Lower lobe of right lung (tissue), 2 donors: ENCODE results near the gene CLASP1. TPM values are rescaled to one million over a fixed set of nuclear protein-coding genes. Genes with fewer than 3 reads are reported as not detected.
"Not testable (repeated sequence)": the region's sequence is repeated elsewhere in the genome, so short reads cannot be mapped to it uniquely, and the experiment has no call there.

ENCODE experiments used
- ATAC-seq, 2 donors: fragments of 200-7000 bp; cut with Tn5 transposase; one replicate each; pipeline ENCODE4 v1.9.1; 2020 to 2022; ENCODE audit warnings: mild to moderate bottlenecking in 2 of 2, moderate library complexity in 2 of 2
- DNase-seq: peaks from one replicate; pipeline ENCODE4 v3.0.0-alpha.2; 2020
- H3K27ac ChIP-seq: fragments of 200-600 bp; one replicate; pipeline ENCODE4 v1.8.0; 2022
- H3K27me3 ChIP-seq: fragments of 200-600 bp; one replicate; pipeline ENCODE4 v1.8.0; 2022; ENCODE audit warnings: low read depth
- H3K36me3 ChIP-seq: fragments of 200-600 bp; one replicate; pipeline ENCODE4 v1.8.0; 2022; ENCODE audit warnings: mild to moderate bottlenecking
- H3K4me1 ChIP-seq: fragments of 200-600 bp; one replicate; pipeline ENCODE4 v1.8.0; 2022
- H3K4me3 ChIP-seq: fragments of 200-600 bp; one replicate; pipeline ENCODE4 v1.8.0; 2022; ENCODE audit warnings: mild to moderate bottlenecking
- H3K9me3 ChIP-seq: fragments of 200-600 bp; one replicate; pipeline ENCODE4 v1.8.0; 2022
- CTCF ChIP-seq: fragments of 200-600 bp; IDR thresholded peaks from one replicate; pipeline ENCODE4 v1.8.0; 2022; ENCODE audit warnings: antibody characterized with exemption, mild to moderate bottlenecking
- intact Hi-C: fragments of 100-400 bp; cut with DNase I; formaldehyde crosslinking; loops from one replicate; pipeline ENCODE4 v1.11.0; 2022
- total RNA-seq: library from RNA; stranded (reverse); fragmentation: NEBNext Ultra II Directional; extraction: Animal tissue kit (Norgen Biotek cat#: 25700); gene quantifications from one replicate; pipeline ENCODE4 v1.2.1, GENCODE V29; 2021
- donor health status: DM: no; HTN: yes; CAD: no; lungs with severe emphysema.

CLASP1 gene
- total RNA-seq, 1 donor from 2014 or later: 45.8 TPM

GRCh38 chr2:121386102-121386501, 263.2 kb downstream of the CLASP1 start:
- intact Hi-C loops: no loop called here
- Histone ChIP-seq H3K27me3 (no peaks in the 10 kb centered on the region), H3K9me3 (no peaks in the 10 kb centered on the region), H3K4me3 (no peak overlapping the region), H3K36me3 (peaks cover 73% of the 10 kb centered on the region), H3K4me1 (no peaks in the 10 kb centered on the region), H3K27ac (no peak overlapping the region)
- ATAC-seq: no peak
- DNase-seq: no peak
- no peak for TF ChIP-seq CTCF

- TF ChIP-seq CTCF: no peak
- no peaks in the 10 kb centered on the region for H3K4me1 ChIP-seq
- H3K27ac ChIP-seq: no peak overlapping the region
- H3K27me3 ChIP-seq: no peaks in the 10 kb centered on the region
- peaks cover 91% of the 10 kb centered on the region for H3K36me3 ChIP-seq
- DNase-seq (no peak), ATAC-seq (no peak)
- intact Hi-C loops: no loop called here
- H3K9me3 ChIP-seq: no peaks in the 10 kb centered on the region
- H3K4me3 ChIP-seq: no peak overlapping the region
Observed at GRCh38 chr2:121382744-121383143, 266.5 kb downstream of the CLASP1 start.

- peaks cover 87% of the 10 kb centered on the region for H3K36me3 ChIP-seq
- no peak for TF ChIP-seq CTCF
- no peak for ATAC-seq
Observed at GRCh38 chr2:121377646-121378045, 271.6 kb downstream of the CLASP1 start.

GRCh38 chr2:121376535-121377250, 272.6 kb downstream of the CLASP1 start:
- no peak for TF ChIP-seq CTCF
- no peaks in the 10 kb centered on the region for H3K4me1 ChIP-seq
- DNase-seq (no peak), ATAC-seq (no peak)
- H3K4me3 ChIP-seq: no peak overlapping the region
- H3K27me3 ChIP-seq: no peaks in the 10 kb centered on the region
- intact Hi-C loops: no loop called here
- H3K9me3 ChIP-seq: no peaks in the 10 kb centered on the region
- peaks cover 87% of the 10 kb centered on the region for H3K36me3 ChIP-seq
- no peak overlapping the region for H3K27ac ChIP-seq

More at GRCh38 chr2:121377646-121378045, 271.6 kb downstream of the CLASP1 start:
- intact Hi-C loops: no loop called here
- DNase-seq: no peak
- Histone ChIP-seq H3K4me1 (no peaks in the 10 kb centered on the region), H3K9me3 (no peaks in the 10 kb centered on the region), H3K27me3 (no peaks in the 10 kb centered on the region), H3K27ac (no peak overlapping the region), H3K4me3 (no peak overlapping the region)

GRCh38 chr2:121375621-121376159, 273.6 kb downstream of the CLASP1 start:
- Histone ChIP-seq H3K4me3 (no peak overlapping the region), H3K9me3 (no peaks in the 10 kb centered on the region), H3K36me3 (peaks cover 82% of the 10 kb centered on the region), H3K27ac (no peak overlapping the region), H3K27me3 (no peaks in the 10 kb centered on the region), H3K4me1 (no peaks in the 10 kb centered on the region)
- intact Hi-C loops: no loop called here
- DNase-seq (no peak), ATAC-seq (no peak)
- no peak for TF ChIP-seq CTCF

GRCh38 chr2:121374412-121375075, 274.7 kb downstream of the CLASP1 start:
- not testable (repeated sequence) for DNase-seq

More at GRCh38 chr2:121374412-121375075, 274.7 kb downstream of the CLASP1 start:
- H3K4me3 ChIP-seq, H3K27ac ChIP-seq, intact Hi-C loops, H3K9me3 ChIP-seq, H3K27me3 ChIP-seq, ATAC-seq, H3K4me1 ChIP-seq: not testable (repeated sequence)
- H3K36me3 ChIP-seq: peaks cover 74% of the 10 kb centered on the region
